Neural crest cell (in vitro differentiated cells): Measurements from ENCODE around the gene PRICKLE4. TPM values are rescaled to one million over a fixed set of nuclear protein-coding genes. Genes with fewer than 3 reads are reported as not detected.

Source experiments
- DNase-seq: peaks from one replicate; pipeline ENCODE4 v3.0.0; 2021; ENCODE audit warnings: low read depth, mixed read lengths, low spot score
- H3K27ac Mint-ChIP-seq: one replicate; pipeline ENCODE4 v1.8.0; 2021; ENCODE audit warnings: mild to moderate bottlenecking, mixed read lengths; ENCODE audit not compliant: unreplicated experiment
- H3K27me3 Mint-ChIP-seq: 2 replicates; pipeline ENCODE4 v1.8.0; 2021; ENCODE audit warnings: low read depth, mild to moderate bottlenecking, mixed read lengths
- H3K36me3 Mint-ChIP-seq: 2 replicates; pipeline ENCODE4 v1.8.0; 2021; ENCODE audit warnings: low read depth, mild to moderate bottlenecking, mixed read lengths
- H3K4me1 Mint-ChIP-seq: 2 replicates; pipeline ENCODE4 v1.8.0; 2021; ENCODE audit warnings: mixed read lengths
- H3K4me3 Mint-ChIP-seq: one replicate; pipeline ENCODE4 v1.8.0; 2021; ENCODE audit warnings: mild to moderate bottlenecking, mixed read lengths
- H3K9me3 Mint-ChIP-seq: 2 replicates; pipeline ENCODE4 v1.8.0; 2021; ENCODE audit warnings: mixed read lengths
- total RNA-seq: library from RNA; stranded (reverse); gene quantifications from 2 replicates; pipeline ENCODE4 v1.2.1, GENCODE V29; 2021
- TF ChIP-seq, protein P1 (sequence below): fragments of 200-600 bp; sonication (generic); conservative IDR thresholded peaks from 2 replicates; pipeline ENCODE4 v1.5.0; 2021; ENCODE audit warnings: antibody characterized with exemption, mild to moderate bottlenecking

Gene PRICKLE4
- total RNA-seq, 1 donor from 2014 or later, result 4.1 TPM

- TF ChIP-seq, protein P1, sequence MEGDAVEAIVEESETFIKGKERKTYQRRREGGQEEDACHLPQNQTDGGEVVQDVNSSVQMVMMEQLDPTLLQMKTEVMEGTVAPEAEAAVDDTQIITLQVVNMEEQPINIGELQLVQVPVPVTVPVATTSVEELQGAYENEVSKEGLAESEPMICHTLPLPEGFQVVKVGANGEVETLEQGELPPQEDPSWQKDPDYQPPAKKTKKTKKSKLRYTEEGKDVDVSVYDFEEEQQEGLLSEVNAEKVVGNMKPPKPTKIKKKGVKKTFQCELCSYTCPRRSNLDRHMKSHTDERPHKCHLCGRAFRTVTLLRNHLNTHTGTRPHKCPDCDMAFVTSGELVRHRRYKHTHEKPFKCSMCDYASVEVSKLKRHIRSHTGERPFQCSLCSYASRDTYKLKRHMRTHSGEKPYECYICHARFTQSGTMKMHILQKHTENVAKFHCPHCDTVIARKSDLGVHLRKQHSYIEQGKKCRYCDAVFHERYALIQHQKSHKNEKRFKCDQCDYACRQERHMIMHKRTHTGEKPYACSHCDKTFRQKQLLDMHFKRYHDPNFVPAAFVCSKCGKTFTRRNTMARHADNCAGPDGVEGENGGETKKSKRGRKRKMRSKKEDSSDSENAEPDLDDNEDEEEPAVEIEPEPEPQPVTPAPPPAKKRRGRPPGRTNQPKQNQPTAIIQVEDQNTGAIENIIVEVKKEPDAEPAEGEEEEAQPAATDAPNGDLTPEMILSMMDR, result peak; percentile 92
- H3K9me3 Mint-ChIP-seq, result no peaks in the 10 kb centered on the region
- peak within 1 kb of the TSS; percentile 79 for H3K27ac Mint-ChIP-seq
- H3K4me1 Mint-ChIP-seq, result peaks cover 17% of the 10 kb centered on the region
- DNase-seq, result peak; percentile 100
- no peaks in the 10 kb centered on the region for H3K36me3 Mint-ChIP-seq
- H3K4me3 Mint-ChIP-seq, result peak within 1 kb of the TSS; percentile 94
- H3K27me3 Mint-ChIP-seq, result peaks cover 6% of the 10 kb centered on the region
Measured at GRCh38 chr6:41779788-41780550, 613 bp upstream of the PRICKLE4 start, which contains the start of gene FRS3. TSS of gene FRS3 (minus strand) at chr6:41779900. CDS start at chr6:41776987, 2,913 bp downstream.

DNA sequence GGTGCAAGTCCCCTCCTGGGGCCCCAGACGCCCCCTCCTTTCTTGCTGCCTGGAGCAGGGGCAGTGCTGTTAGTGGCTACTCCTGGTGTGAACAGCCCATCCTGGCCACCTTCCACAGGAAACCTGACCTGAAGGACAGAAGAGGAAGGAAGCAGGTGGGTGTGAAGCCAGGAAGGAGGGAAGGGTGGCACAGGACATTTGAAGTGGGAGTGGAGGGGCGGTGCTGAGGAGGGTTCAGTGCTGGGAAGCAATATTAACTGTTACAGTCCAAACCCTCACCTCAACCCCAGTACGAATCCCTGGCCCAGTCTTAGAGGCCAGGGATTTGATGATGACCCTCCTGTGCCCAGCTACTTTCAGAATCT is 766 bp downstream of the PRICKLE4 start:
- H3K4me3 Mint-ChIP-seq, result peak overlapping the region; percentile 85
- TF ChIP-seq, protein P1, result no peak
- H3K4me1 Mint-ChIP-seq, result peaks cover 23% of the 10 kb centered on the region
- H3K27ac Mint-ChIP-seq, result peak overlapping the region; percentile 8
- DNase-seq, result no peak
- no peaks in the 10 kb centered on the region for H3K9me3 Mint-ChIP-seq
- H3K27me3 Mint-ChIP-seq, result peaks cover 6% of the 10 kb centered on the region
- H3K36me3 Mint-ChIP-seq, result no peaks in the 10 kb centered on the region

GRCh38 chr6:41783106-41783780 is 2.7 kb downstream of the PRICKLE4 start:
- Mint-ChIP-seq H3K9me3 (no peaks in the 10 kb centered on the region), H3K36me3 (peaks cover 3% of the 10 kb centered on the region), H3K4me3 (peak overlapping the region; percentile 81), H3K27ac (no peak overlapping the region), H3K27me3 (peaks cover 13% of the 10 kb centered on the region), H3K4me1 (peaks cover 33% of the 10 kb centered on the region)
- no peak for DNase-seq
- TF ChIP-seq, protein P1, result no peak

- Mint-ChIP-seq H3K9me3 (no peaks in the 10 kb centered on the region), H3K4me3 (peak overlapping the region; percentile 81), H3K36me3 (peaks cover 6% of the 10 kb centered on the region), H3K27me3 (peaks cover 13% of the 10 kb centered on the region), H3K27ac (no peak overlapping the region), H3K4me1 (peaks cover 31% of the 10 kb centered on the region)
- DNase-seq, result no peak
- TF ChIP-seq, protein P1, result no peak
Measured at GRCh38 chr6:41784581-41785171, 4.1 kb downstream of the PRICKLE4 start.

DNA sequence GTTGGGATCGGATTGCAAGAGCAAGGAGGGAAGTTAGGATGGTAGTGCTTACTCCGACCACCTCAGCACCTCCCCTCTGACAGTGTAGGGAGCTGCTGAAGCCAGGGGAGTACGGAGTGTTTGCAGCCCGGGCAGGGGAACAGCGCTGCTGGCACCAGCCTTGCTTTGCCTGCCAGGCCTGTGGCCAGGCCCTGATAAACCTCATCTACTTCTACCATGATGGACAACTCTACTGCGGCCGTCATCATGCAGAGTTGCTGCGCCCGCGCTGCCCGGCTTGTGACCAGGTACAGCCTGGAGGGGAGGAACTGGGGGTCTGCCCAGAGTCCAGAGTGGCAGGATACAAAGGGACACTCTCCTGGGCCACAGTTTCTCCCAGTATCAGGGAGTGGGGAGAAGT is 4.7 kb downstream of the PRICKLE4 start:
- Mint-ChIP-seq H3K36me3 (peaks cover 8% of the 10 kb centered on the region), H3K27me3 (peaks cover 13% of the 10 kb centered on the region), H3K27ac (no peak overlapping the region), H3K4me1 (peaks cover 31% of the 10 kb centered on the region), H3K9me3 (no peaks in the 10 kb centered on the region), H3K4me3 (peak overlapping the region; percentile 81)
- TF ChIP-seq, protein P1, result no peak
- no peak for DNase-seq
